ENCODE data around the gene TRMT10A.

TRMT10A gene

DNA sequence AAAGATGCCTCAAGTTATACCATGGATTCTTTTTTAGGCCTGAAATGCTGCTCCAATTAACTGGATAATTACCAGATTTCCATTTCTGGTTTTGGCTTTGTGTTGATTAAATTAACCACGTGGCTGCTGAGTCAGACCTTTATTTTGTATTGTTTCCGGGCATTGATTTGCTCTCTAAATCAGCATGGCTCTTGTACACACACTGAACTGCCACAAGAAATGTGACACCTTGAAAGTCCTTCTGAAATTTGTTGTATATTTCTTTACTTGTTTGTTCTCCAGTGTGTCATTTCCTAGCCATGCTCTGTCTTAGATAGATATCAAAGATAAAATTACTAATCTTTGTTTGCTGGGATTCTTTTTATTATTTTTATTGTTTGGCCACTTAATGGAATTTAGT, 22.5 kb upstream of the TRMT10A start:
- Histone ChIP-seq H3K4me3 (ENCODE audit: low read length, poor library complexity, severe bottlenecking) (no peak overlapping the region), H3K36me3 (ENCODE audit: insufficient read depth, low read length) (no peaks in the 10 kb centered on the region), H4K20me1 (ENCODE audit: insufficient read depth, low read length, poor library complexity, severe bottlenecking) (no peaks in the 10 kb centered on the region), H3F3A (ENCODE audit: low read depth) (no peaks in the 10 kb centered on the region), H3K4me1 (ENCODE audit: insufficient read depth, low read length, poor library complexity, severe bottlenecking) (no peaks in the 10 kb centered on the region), H3K9me2 (replicated peaks; ENCODE audit: low read depth, low read length) (no peaks in the 10 kb centered on the region), H3K4me2 (ENCODE audit: low read depth, low read length, poor library complexity, severe bottlenecking) (no peak overlapping the region), H3K79me2 (ENCODE audit: insufficient read depth, low read length) (no peaks in the 10 kb centered on the region), H3K27me3 (ENCODE audit: insufficient read depth, low read length, poor library complexity, severe bottlenecking) (peaks cover 6% of the 10 kb centered on the region), H2AFZ (ENCODE audit: low read length) (no peak overlapping the region), H3K9me3 (ENCODE audit: insufficient read depth, low read depth, low read length) (no peaks in the 10 kb centered on the region), H3K9ac (ENCODE audit: low read depth, low read length, poor library complexity, severe bottlenecking) (no peak overlapping the region)
- TF ChIP-seq EZH2phosphoT487 (IDR thresholded peaks at IDR 0.05; ENCODE audit: borderline replicate concordance), result no peak
- TF ChIP-seq, protein P1, sequence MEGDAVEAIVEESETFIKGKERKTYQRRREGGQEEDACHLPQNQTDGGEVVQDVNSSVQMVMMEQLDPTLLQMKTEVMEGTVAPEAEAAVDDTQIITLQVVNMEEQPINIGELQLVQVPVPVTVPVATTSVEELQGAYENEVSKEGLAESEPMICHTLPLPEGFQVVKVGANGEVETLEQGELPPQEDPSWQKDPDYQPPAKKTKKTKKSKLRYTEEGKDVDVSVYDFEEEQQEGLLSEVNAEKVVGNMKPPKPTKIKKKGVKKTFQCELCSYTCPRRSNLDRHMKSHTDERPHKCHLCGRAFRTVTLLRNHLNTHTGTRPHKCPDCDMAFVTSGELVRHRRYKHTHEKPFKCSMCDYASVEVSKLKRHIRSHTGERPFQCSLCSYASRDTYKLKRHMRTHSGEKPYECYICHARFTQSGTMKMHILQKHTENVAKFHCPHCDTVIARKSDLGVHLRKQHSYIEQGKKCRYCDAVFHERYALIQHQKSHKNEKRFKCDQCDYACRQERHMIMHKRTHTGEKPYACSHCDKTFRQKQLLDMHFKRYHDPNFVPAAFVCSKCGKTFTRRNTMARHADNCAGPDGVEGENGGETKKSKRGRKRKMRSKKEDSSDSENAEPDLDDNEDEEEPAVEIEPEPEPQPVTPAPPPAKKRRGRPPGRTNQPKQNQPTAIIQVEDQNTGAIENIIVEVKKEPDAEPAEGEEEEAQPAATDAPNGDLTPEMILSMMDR (conservative IDR thresholded peaks at IDR 0.05; ENCODE audit: low read length), result no peak

DNA sequence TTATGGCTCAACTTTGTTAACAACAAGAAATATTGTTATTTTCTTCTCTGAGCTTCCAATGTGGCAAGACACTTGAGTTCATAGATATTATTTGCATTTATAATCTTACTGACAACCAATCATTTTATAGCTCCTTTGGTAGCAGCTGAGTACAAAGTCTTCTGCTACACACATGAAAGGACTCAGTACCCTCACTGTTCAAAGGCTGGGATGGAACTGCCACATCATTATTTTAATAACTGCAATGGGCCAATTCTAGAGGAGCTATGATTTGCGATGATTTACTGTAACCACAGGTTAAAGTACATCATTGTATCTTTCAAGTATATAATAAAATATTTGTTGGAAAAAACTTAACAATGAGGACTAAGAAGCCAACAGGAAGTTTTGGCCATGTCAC, 21.7 kb upstream of the TRMT10A start:
- no peaks in the 10 kb centered on the region for H3K9me3 ChIP-seq (ENCODE audit: insufficient read depth, low read depth, low read length)
- TF ChIP-seq, protein P1 (conservative IDR thresholded peaks at IDR 0.05; ENCODE audit: low read length), result no peak
- TF ChIP-seq EZH2phosphoT487 (IDR thresholded peaks at IDR 0.05; ENCODE audit: borderline replicate concordance), result no peak

DNA sequence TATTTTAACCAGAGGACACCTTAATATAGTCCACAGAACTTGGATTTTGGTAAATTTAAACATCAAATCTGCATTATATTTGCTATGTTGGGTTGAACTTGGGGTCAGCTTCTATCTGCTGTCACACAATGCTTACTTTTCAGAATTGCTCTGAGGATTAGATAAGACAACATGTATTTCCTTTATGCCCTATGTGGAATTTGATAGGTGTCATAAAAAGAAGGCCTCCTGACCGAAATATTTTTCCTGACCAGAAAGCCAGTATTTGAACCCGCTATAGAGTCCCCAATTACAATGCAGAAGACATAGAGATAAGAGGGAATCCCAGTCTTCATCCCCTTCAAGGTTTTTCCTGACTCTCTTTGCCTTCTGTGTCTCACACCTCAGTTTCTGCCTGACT, 14.9 kb upstream of the TRMT10A start:
- H3K36me3 ChIP-seq (ENCODE audit: insufficient read depth, low read length), result no peaks in the 10 kb centered on the region
- H3K79me2 ChIP-seq (ENCODE audit: insufficient read depth, low read length), result no peaks in the 10 kb centered on the region
- no peak overlapping the region for H3K4me2 ChIP-seq (ENCODE audit: low read depth, low read length, poor library complexity, severe bottlenecking)
- H3F3A ChIP-seq (ENCODE audit: low read depth), result no peaks in the 10 kb centered on the region
- no peaks in the 10 kb centered on the region for H4K20me1 ChIP-seq (ENCODE audit: insufficient read depth, low read length, poor library complexity, severe bottlenecking)
- no peak overlapping the region for H3K4me3 ChIP-seq (ENCODE audit: low read length, poor library complexity, severe bottlenecking)
- H3K9me3 ChIP-seq (ENCODE audit: insufficient read depth, low read depth, low read length), result no peaks in the 10 kb centered on the region
- no peak for TF ChIP-seq EZH2phosphoT487 (IDR thresholded peaks at IDR 0.05; ENCODE audit: borderline replicate concordance)
- TF ChIP-seq, protein P1 (conservative IDR thresholded peaks at IDR 0.05; ENCODE audit: low read length), result no peak
- peaks cover 25% of the 10 kb centered on the region for H3K27me3 ChIP-seq (ENCODE audit: insufficient read depth, low read length, poor library complexity, severe bottlenecking)
- no peak overlapping the region for H3K9ac ChIP-seq (ENCODE audit: low read depth, low read length, poor library complexity, severe bottlenecking)
- no peaks in the 10 kb centered on the region for H3K9me2 ChIP-seq (replicated peaks; ENCODE audit: low read depth, low read length)
- no peak overlapping the region for H2AFZ ChIP-seq (ENCODE audit: low read length)
- H3K4me1 ChIP-seq (ENCODE audit: insufficient read depth, low read length, poor library complexity, severe bottlenecking), result no peaks in the 10 kb centered on the region

More for the DNA sequence above, 21.7 kb upstream of the TRMT10A start:
- Histone ChIP-seq H3K4me2 (ENCODE audit: low read depth, low read length, poor library complexity, severe bottlenecking) (no peak overlapping the region), H3K79me2 (ENCODE audit: insufficient read depth, low read length) (no peaks in the 10 kb centered on the region), H3K9ac (ENCODE audit: low read depth, low read length, poor library complexity, severe bottlenecking) (no peak overlapping the region), H3K4me3 (ENCODE audit: low read length, poor library complexity, severe bottlenecking) (no peak overlapping the region), H3K4me1 (ENCODE audit: insufficient read depth, low read length, poor library complexity, severe bottlenecking) (no peaks in the 10 kb centered on the region), H3K27me3 (ENCODE audit: insufficient read depth, low read length, poor library complexity, severe bottlenecking) (peaks cover 6% of the 10 kb centered on the region), H3K36me3 (ENCODE audit: insufficient read depth, low read length) (no peaks in the 10 kb centered on the region), H3F3A (ENCODE audit: low read depth) (no peaks in the 10 kb centered on the region), H3K9me2 (replicated peaks; ENCODE audit: low read depth, low read length) (no peaks in the 10 kb centered on the region), H2AFZ (ENCODE audit: low read length) (no peak overlapping the region), H4K20me1 (ENCODE audit: insufficient read depth, low read length, poor library complexity, severe bottlenecking) (no peaks in the 10 kb centered on the region)

Data from Loucy (cell line).